Muscle of leg (tissue), 9 donors: ENCODE measurements around the gene CDHR1. TPM values are rescaled to one million over a fixed set of nuclear protein-coding genes. Genes with fewer than 3 reads are reported as not detected.

Source experiments
- polyA plus RNA-seq, 8 donors: library from polyadenylated mRNA; unstranded; fragments of 120-200 nt; gene quantifications; one replicate each; pipeline versions ENCODE4 v1.2.1 to v1.2.3, GENCODE V29; 2013; ENCODE audit warnings: inconsistent platforms in 1 of 8, low replicate concordance in 1 of 8; ENCODE audit not compliant: insufficient read length in 8 of 8, insufficient read depth in 1 of 8
- total RNA-seq: library from RNA; stranded (reverse); fragments of 120-200 nt; gene quantifications from one replicate; pipeline ENCODE4 v1.2.4, GENCODE V29; 2013

Gene CDHR1
- total and polyA plus RNA-seq, 9 donors = 0.22 to 1.4 (median 0.52) TPM

Other genes with a start within 250 kb of the CDHR1 start
- 109 TPM for gene GHITM, start 55.0 kb upstream of the CDHR1 start, total RNA-seq
- 100 to 1,000 TPM in 6 of 8 donors, 10 to 100 TPM in 2; 95.8 to 115 (median 105) TPM for gene GHITM, start 55.0 kb upstream of the CDHR1 start, polyA plus RNA-seq
- gene GPR15LG, start 20.7 kb upstream of the CDHR1 start, total RNA-seq = not detected
- not detected for gene GPR15LG, start 20.7 kb upstream of the CDHR1 start, polyA plus RNA-seq
- not detected for gene LRIT2, start 31.0 kb downstream of the CDHR1 start, total RNA-seq
- not detected for gene LRIT2, start 31.0 kb downstream of the CDHR1 start, polyA plus RNA-seq
- not detected for gene LRIT1, start 47.0 kb downstream of the CDHR1 start, total RNA-seq
- gene LRIT1, start 47.0 kb downstream of the CDHR1 start, polyA plus RNA-seq = not detected
- gene RGR, start 50.5 kb downstream of the CDHR1 start, total RNA-seq = 11.9 TPM
- gene RGR, start 50.5 kb downstream of the CDHR1 start, polyA plus RNA-seq = 10 to 100 TPM in 7 of 8 donors, 1 to 10 TPM in 1; 6.1 to 20.7 (median 14.5) TPM
- gene CCSER2, start 134.1 kb downstream of the CDHR1 start, total RNA-seq = 44.1 TPM
- 10 to 100 TPM; 29.1 to 41.7 (median 36.7) TPM for gene CCSER2, start 134.1 kb downstream of the CDHR1 start, polyA plus RNA-seq